NK-92 (cell line): ENCODE data around the gene SPINK7.

Source experiments
- DNase-seq: peaks from one replicate; lab custom pipeline; 2025; ENCODE audit not compliant: unreplicated experiment; lab: John Stamatoyannopoulos, UW

SPINK7 gene

GRCh38 chr5:148343603-148344487 lies 31.6 kb downstream of the SPINK7 start:
- DNase-seq: no peak

DNA sequence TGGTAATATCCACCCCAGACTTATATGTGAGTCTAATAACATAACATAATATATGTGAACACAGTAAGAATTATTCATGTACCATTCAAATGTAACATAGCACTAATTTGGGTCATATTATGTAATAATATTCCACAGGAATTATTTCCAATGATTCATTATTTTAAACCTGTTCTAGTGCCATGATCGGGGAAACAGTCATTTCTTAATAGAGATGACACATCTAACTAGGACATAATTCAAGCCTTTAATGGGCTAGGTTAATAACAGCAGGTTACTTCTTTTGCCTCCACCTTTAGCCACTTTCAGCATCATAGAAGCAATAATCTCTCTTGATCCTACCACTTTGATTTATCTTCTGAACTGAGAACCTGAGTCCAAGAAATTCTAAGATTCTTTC lies 35.5 kb downstream of the SPINK7 start:
- no peak for DNase-seq

DNA sequence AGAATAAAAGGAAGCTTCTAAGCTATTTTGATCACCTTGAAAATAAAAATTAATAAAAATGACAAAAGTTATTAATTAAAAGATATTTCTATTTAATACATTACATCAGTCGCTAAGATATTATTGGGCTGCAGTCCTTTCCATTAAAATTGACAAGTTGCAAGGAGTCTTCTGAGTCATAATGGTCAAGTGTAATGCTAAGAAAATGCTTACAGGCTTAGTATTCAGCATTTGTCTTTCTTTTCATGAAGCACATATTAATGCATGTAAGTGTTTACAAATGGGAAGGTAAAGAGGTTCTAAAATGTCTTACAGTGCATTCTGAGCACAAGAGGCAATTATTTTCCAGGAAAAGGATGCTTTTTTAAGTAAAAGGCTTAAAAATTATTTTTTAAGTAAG lies 40.5 kb downstream of the SPINK7 start:
- DNase-seq: no peak

DNA sequence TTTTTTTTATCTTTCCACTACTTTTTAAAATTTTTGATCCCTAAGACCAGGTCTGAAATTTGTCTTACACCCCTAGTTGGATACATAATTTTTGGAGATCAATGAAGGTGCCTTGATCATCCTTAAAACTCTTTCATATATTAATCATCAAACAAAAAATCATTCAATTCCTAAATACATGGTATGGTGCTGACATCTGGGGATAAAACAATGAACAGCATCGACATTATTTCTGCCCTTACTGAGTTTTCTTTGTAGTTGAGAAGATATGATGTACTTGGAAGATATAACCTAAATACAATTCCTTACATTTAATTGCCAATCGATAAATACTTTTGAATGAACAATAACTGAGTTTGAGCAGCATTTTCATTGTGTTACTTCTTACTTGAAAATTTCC lies 41.4 kb downstream of the SPINK7 start:
- no peak for DNase-seq

- no peak for DNase-seq
Observed at GRCh38 chr5:148364343-148364742, 52.1 kb downstream of the SPINK7 start.
